ENCODE measurements around the gene UBE2H.
A peak's percentile ranks its signal among the peaks of the same experiment; 100 is the strongest.

The UBE2H gene

DNA sequence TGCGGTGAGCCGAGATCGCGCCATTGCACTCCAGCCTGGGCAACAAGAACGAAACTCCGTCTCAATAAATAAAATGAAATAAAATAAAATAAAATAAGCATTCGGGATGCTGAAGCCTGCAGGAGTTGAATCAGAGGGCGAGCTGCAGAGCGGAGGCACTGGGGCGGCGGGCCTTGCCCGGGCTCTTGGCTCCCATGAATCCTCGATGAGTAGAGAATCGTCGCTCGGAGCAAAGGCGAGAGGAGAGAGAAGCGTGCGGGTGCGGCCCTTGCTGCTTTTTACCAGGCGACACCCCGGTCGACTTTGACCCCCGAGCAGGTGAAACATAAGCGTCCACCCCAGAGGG lies 168.3 kb downstream of the UBE2H start:
- DNase-seq: no peak

- no peak for DNase-seq
Measured at GRCh38 chr7:129783584-129783919, 169.2 kb downstream of the UBE2H start.

GRCh38 chr7:129782818-129783583 lies 169.8 kb downstream of the UBE2H start:
- no peak for DNase-seq

GRCh38 chr7:129781928-129782817 lies 170.6 kb downstream of the UBE2H start:
- DNase-seq: peak; percentile 9

GRCh38 chr7:129780974-129781927 lies 171.5 kb downstream of the UBE2H start:
- peak; percentile 31 for DNase-seq
